Cerebellar nuclear complex (tissue), 1 donor: Measurements from ENCODE around the gene MADD.
A peak's percentile ranks its signal among the peaks of the same experiment; 100 is the strongest.

Experiments
- DNase-seq, 2 experiments: peaks; one replicate each; lab custom pipeline; 2025; lab: John Stamatoyannopoulos, UW

MADD gene

DNA sequence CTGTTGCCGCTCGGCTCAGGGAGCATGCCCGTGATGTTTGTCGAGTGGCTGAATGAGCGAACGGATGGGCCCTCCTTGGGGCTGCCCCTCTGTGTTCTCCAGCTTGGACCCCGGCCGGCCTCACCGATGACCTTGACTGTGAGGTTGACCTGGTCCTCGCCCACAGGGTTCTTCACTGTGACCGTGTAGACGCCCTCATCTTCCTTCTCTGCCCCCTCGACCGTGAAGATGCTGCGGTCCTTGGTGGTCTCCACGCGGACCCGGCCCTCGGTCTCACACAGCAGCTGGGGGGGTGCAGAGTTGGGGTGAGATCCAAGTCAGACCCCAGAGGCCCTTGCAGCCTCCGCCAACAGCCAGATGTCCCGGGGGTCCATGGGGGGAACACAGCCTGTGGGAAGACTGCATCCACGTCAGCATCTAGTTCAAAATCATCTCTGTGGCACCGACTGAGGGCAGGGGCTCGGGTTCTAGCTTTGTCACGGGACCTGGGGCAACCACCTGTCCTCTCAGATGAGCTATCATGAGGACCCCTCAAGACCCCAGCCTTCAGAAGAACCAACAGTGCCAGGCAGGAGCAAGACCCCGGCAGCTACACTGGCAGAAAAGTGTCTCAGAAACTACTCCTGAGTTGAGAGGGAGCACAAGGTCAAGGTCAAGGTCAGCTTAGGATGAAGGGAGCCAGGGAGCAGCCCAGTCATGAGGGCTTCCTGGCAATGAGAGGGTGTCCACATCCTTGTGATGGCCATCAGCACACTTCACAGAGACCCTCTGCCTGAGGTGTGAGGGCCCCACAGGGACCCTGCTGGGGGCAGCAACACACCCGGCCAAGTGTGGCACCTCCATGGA, 68.7 kb downstream of the MADD start:
- no peak for DNase-seq

- DNase-seq: no peak
Observed at GRCh38 chr11:47340010-47340409, 70.1 kb downstream of the MADD start.

DNA sequence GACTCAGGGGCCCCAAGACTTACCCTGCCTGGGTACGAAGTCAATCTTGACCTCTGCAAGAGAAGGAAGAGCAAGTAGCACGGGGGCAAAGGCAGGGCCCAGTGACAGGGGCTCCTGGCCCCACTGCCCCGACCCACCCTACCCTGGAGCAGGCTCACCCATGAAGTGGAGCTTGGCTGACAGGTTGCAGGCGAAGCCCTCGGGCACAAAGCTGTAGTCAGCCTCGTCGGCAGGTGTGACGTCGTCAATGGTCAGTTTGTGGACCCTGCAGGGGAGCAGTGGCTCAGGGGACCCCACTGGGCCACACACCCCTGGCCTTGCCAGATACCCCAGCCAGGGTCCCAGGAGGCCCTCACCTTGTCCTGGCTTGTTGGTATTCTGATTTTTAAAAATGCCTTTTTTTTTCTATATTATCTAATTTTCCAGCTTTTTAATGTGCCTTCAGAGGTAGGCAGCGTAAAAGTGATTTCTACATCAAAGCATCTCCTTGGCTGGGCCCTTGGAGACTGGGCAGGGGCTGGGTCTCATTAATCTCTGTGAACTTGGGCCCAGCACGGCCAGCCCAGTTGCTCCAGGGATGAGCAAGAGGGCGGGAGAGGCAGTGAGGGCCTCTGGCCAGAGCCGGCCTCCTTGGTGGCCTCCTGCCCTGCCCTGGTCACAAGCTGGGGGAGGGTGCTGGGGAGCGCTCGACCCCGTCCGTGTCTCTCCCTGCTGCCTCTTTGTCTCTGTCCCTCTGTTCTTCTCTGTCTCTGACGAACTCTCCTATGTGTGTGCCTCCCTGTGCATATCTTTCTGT, 71.2 kb downstream of the MADD start:
- DNase-seq: no peak

DNA sequence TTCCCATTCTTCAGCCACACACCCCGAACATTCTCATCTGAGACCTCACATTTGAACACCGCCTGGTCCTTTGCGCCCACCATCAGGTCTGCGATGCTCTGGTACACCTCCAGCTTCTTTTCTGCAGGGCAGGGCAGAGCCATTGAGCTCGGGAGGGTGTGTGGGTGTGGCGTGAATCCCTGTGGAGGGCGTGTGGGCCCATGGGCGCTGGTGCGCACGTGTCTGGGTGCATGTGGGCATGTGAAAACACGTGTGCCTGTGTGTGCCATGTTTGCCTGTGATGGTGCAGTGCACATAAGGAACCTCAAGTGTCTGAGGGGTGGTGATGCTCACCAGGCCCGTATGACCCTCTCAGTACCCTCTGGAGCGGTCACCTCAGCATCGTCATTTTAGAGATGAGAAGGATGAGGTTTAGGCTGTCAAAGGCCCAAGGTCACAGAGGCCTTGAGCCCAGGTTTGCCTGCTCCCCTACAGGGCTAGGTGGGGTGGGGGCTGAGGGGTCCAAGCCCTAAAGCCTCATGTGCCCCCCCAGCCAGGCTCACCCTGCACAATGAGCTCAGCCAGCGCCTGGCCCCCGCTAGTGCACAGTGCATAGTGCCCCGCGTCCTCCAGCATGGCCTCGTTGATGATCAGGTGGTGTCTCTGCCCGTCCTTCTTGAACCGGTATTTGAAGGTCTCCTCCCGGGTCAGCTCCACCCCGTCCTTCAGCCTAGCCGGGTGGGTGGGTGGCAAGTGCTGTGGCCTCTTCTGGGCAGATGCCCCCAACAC, 72.3 kb downstream of the MADD start:
- DNase-seq: no peak

GRCh38 chr11:47342854-47343253, 72.9 kb downstream of the MADD start:
- no peak for DNase-seq

DNA sequence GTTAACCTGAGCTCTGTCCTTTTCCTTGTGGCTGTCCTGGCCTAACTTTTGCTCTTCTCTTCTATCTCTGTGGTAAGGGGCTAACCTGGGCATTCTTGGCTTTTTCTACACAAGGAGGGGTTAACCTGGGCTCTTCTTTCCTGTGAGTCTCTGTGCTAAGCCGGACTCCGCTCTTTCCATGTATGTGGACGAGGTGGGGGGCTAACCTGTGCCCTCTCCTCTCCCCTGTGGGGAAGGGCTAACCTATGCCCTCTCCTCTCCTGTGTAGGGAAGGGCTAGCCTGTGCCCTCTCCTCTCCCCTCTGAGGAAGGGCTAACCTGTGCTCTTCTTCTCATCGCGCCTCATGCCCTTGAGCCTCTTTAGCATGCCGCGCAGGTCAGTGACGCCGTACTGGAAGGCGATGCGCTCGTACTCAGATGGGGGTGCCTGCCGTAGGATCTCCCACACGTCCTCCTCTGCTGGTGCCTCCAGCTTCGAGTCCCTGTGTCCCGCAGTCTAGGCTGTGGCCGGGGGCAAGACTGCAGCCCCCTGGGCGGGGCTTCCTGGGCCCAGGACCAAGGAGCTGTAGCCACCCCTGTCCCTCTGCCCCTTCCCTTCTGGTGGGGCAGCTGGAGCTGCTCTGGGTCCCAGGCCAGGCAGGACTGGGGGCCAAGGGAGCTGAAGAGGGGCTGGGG, 76.1 kb downstream of the MADD start:
- DNase-seq: no peak

DNA sequence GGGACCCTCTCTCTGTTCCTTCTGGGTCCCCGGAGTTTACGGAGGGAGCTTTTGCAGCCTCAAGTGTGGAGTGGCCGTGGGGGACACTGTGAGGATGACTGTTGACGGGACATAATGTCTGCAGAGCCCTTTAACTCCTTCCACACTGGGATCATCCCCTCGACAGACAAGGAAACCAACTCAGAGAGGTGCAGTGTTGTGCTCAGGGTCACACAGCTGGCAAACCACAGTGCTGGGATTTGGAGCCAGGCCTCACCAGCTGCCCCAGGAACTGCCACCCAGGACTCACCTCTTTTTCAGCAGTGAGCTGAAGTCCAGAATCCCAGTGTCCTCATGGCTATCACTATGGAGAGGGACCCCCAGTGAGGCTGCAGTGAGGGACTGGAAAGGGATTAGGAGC, 77.2 kb downstream of the MADD start:
- no peak for DNase-seq

GRCh38 chr11:47348131-47348802, 78.3 kb downstream of the MADD start:
- DNase-seq: no peak

- DNase-seq: no peak
Observed at GRCh38 chr11:47348859-47349258, 78.9 kb downstream of the MADD start.

GRCh38 chr11:47349521-47350095, 79.7 kb downstream of the MADD start:
- no peak for DNase-seq

DNA sequence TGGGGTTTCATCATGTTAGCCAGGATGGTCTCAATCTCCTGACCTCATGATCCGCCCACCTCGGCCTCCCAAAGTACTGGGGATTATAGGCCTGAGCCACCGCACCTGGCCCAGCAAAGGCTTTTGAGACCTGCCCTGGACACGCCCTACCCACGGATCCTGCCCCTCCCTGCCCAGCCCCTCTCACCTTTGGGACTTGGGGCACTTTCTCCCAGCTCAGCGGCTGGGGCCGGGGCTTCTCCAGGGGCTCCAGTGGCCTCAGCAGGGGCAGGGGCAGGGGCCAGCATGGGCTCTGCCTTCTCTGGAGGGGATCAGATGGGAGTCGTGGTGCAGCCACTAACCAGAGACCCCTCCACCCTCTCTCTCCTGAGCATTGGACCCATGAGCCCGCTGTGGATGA, 80.4 kb downstream of the MADD start:
- no peak for DNase-seq

DNA sequence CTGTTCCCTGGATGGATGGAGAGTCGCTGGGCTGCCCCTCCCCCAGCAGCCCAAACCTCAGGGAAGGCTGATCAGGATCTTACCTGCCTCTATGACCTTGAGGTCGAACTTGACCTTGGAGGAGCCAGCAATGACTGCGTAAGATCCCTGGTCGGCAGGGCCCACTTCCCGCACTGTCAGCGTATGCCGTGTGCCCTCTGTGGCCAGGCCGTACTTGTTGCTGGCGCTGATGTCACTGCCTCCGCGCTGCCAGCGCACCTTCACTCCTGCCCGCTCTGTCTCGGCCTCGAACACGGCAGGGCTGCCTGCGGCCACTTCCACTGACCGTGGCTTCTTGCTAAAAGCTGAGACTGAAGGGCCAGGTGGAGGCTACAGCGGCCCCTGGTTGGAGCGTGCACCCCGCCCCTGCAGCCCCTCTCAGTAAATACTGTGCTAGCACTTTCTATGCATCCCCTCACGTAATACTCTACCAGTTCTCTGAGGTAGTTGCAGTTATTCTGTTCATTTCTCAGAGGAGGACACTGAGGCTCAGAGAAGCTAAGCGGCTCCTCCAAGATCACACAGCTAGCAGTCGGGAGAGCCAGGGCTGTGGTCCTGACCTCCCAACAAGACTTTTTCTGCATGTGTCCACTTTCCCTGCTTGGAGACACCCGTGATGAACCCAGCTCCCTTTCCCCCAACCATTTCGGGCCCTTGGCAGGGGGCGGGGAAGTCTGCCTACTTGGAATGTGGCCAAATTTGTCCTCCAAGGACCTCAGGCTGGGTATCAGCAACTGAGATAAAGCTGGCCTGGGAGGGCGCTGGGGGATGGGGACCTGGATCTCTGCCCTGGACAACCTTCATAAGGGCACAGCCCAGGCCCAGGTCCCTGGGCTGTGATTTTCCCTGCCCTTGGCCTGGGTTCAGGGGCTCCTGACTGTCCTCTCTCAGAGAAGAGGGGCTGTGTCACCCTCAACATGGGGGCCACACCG, 81.5 kb downstream of the MADD start:
- DNase-seq: no peak

DNA sequence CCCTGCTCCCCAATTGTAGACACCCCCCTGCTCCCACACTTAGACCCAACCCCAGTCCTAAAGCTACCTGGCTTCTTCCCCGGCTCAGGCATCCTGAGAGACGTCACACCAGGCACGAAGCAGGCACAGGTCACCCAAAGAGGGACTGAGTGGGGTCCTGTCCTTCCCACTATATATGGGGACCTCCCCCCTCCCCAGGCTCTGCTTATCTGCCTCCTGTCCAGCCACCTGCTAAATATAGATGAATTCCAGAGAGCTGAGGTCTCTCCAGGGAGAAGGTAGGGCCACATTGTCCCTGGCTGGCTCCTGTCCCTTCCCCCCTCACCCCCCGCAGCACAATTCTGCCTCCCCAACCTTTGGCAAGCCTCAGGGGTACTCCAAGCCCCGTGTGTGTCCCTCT, 82.6 kb downstream of the MADD start, which contains the start of gene MYBPC3:
MYBPC3 (minus strand) TSS at position 147 of the 400 bp plus-strand sequence; CDS start at position 92, 55 bp downstream.
- no peak for DNase-seq

DNA sequence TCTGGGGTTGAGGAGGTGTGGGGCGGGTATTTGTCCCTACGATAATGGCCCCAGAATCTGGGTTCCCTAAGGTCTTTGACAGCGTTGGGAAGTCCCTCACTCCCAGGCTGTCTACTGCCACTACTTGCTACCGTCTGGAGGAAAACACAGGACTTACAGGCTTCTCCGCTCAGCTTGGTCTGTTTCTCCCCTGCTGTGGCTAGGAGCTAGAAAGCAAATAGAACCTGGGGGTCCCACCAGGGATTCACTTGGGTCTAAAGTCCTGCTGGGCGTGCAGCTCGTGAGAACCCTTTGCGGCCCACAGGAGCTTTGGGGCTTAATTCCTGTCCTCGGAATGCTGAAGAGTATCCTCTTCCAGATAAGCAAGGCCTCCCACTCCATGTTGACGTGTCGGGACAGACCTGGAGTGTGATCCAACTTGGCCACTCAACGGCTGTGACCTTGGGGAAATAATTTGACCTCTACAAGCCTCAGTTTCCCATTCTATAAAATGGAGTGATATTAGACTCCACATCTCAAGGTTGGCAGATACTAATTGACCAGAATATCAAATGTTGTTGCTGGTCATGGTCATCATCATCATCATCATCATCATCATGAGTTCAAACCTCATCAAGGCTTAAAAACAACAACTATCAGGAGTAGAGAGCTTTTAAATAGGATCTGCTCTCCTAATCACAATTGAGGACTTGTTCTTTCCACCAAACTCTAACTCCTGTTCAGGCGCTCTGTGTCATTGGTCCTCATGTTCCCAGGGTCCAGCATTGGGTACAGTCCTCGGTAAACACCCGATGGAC, 84.2 kb downstream of the MADD start:
- DNase-seq: no peak

GRCh38 chr11:47354913-47355282, 85.0 kb downstream of the MADD start:
- DNase-seq: no peak

DNA sequence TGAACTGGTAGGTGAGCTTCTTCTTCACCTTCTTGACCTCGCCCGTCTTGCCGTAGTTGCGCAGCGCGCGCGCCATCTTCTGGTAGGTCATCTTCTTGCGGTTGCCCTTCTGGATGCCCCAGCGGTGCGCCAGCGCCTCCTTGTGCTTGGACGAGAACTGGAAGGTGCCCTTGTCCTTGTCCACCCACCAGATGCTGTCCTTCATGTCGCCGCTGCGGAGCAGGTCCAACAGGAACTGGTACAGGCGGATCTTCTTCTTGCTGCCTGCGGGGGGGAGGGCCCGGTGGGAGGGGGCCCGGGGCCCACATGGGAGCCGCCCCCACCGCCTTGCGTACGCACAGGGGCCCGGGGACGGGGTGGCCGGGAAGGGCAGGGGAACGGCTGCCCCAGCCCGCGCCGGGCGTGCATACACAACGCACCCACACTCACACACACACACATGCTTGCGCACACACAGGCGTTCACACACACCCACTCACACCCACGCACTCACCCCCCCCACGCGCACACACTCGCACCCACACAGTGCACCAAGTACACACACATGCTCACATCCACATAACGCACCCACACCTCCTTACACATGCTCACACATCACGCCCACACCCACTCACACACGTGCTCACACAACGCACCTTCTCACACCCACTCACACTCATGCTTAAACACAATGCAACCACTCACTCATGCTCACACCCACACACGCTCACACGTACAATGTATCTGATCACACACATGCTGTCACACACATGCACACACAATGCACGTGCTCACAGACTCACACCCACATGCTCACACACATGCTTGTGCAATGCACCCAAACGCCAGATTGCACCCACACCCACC, 85.6 kb downstream of the MADD start:
- peak; percentile 28 to 83 for DNase-seq

GRCh38 chr11:47356129-47356997, 86.4 kb downstream of the MADD start:
- DNase-seq: no peak
